Putamen (tissue), 1 donor: ENCODE measurements around the gene PELI2.

Experiments
- DNase-seq: peaks from one replicate; pipeline ENCODE4 v3.0.0-alpha.2; 2016; ENCODE audit warnings: low spot score

PELI2 gene

GRCh38 chr14:56117765-56118610 is at the start of gene PELI2:
PELI2 (plus strand) TSS chr14:56118411; CDS start chr14:56118661, 250 bp downstream.
- peak; percentile 86 for DNase-seq

GRCh38 chr14:56073799-56074198 is 44.4 kb upstream of the PELI2 start:
- no peak for DNase-seq

GRCh38 chr14:56075301-56075700 is 42.9 kb upstream of the PELI2 start:
- DNase-seq, result no peak

GRCh38 chr14:56081139-56081538 is 37.1 kb upstream of the PELI2 start:
- no peak for DNase-seq

- DNase-seq, result no peak
Measured at GRCh38 chr14:56082880-56083279, 35.3 kb upstream of the PELI2 start.

GRCh38 chr14:56085471-56085870 is 32.7 kb upstream of the PELI2 start:
- no peak for DNase-seq

GRCh38 chr14:56087671-56088471 is 30.3 kb upstream of the PELI2 start:
- no peak for DNase-seq

GRCh38 chr14:56088941-56089340 is 29.3 kb upstream of the PELI2 start:
- DNase-seq, result no peak

GRCh38 chr14:56092763-56093162 is 25.4 kb upstream of the PELI2 start:
- DNase-seq, result no peak

- DNase-seq, result no peak
Measured at GRCh38 chr14:56094076-56094475, 24.1 kb upstream of the PELI2 start.

- DNase-seq, result no peak
Measured at GRCh38 chr14:56098021-56098420, 20.2 kb upstream of the PELI2 start.

- no peak for DNase-seq
Measured at GRCh38 chr14:56099081-56099797, 19.0 kb upstream of the PELI2 start.

GRCh38 chr14:56100556-56100955 is 17.7 kb upstream of the PELI2 start:
- DNase-seq, result no peak

- no peak for DNase-seq
Measured at GRCh38 chr14:56102941-56103340, 15.3 kb upstream of the PELI2 start.

- no peak for DNase-seq
Measured at GRCh38 chr14:56107615-56108014, 10.6 kb upstream of the PELI2 start.

- DNase-seq, result no peak
Measured at GRCh38 chr14:56108057-56108456, 10.2 kb upstream of the PELI2 start.

- no peak for DNase-seq
Measured at GRCh38 chr14:56112781-56113180, 5.4 kb upstream of the PELI2 start.

- DNase-seq, result no peak
Measured at GRCh38 chr14:56115334-56115870, 2.8 kb upstream of the PELI2 start.

- no peak for DNase-seq
Measured at GRCh38 chr14:56115976-56116893, 2.0 kb upstream of the PELI2 start.

GRCh38 chr14:56118611-56119181 is 485 bp downstream of the PELI2 start:
- DNase-seq, result peak; percentile 31
